Uterus (tissue), 4 donors: ENCODE measurements around the gene SP140L. TPM values are rescaled to one million over a fixed set of nuclear protein-coding genes. Genes with fewer than 3 reads are reported as not detected.

Experiments used
- DNase-seq, 2 donors: peaks; one replicate each; pipeline ENCODE4 v3.0.0-alpha.2; 2019 to 2020
- H3K27ac ChIP-seq, 2 donors: fragments of 200-600 bp; sonication (generic); 1 replicate in 1 of 2; 2 replicates in 1 of 2; pipeline ENCODE4 v1.5.1; 2016 to 2018
- H3K27me3 ChIP-seq, 2 donors: fragments of 200-600 bp; sonication (generic); one replicate each; pipeline ENCODE4 v1.5.1; 2018 to 2019; ENCODE audit warnings: control low read depth in 1 of 2
- H3K36me3 ChIP-seq, 2 donors: fragments of 200-600 bp; sonication (generic); one replicate each; pipeline ENCODE4 v1.5.1; 2019; ENCODE audit warnings: control low read depth in 1 of 2
- H3K4me1 ChIP-seq, 2 donors: fragments of 200-600 bp; sonication (generic); one replicate each; pipeline ENCODE4 v1.5.1; 2018 to 2019; ENCODE audit warnings: control low read depth in 1 of 2
- H3K4me3 ChIP-seq, 2 donors: fragments of 200-600 bp; sonication (generic); 1 replicate in 1 of 2; 2 replicates in 1 of 2; pipeline ENCODE4 v1.5.1; 2018 to 2019; ENCODE audit warnings: mild to moderate bottlenecking in 1 of 2
- H3K9me3 ChIP-seq, 2 donors: fragments of 200-600 bp; sonication (generic); one replicate each; pipeline ENCODE4 v1.5.1; 2019; ENCODE audit warnings: control low read depth in 1 of 2
- CTCF ChIP-seq, 4 experiments: fragments of 200-600 bp in 2 of 4; fragments of 450-650 bp in 2 of 4; sonication (generic) in 2 of 4; IDR thresholded peaks; one replicate each; pipeline ENCODE4 v1.5.1; 2016 to 2019; ENCODE audit warnings: antibody characterized with exemption in 4 of 4, mild to moderate bottlenecking in 2 of 4, moderate library complexity in 1 of 4
- POLR2A ChIP-seq, 2 donors: fragments of 450-650 bp; IDR thresholded peaks; one replicate each; pipeline ENCODE4 v1.6.1; 2016; ENCODE audit warnings: antibody characterized with exemption in 2 of 2, mild to moderate bottlenecking in 1 of 2, moderate library complexity in 1 of 2
- intact Hi-C: fragments of 100-400 bp; cut with DNase I; formaldehyde crosslinking; loops from one replicate; pipeline ENCODE4 v1.15.1; 2023; ENCODE audit warnings: low total_unique reads
- total RNA-seq, 4 donors: library from RNA; depleted of rRNA in 3 of 4; stranded (reverse); fragments of >200 nt in 3 of 4; gene quantifications; one replicate each; pipeline versions ENCODE4 v1.1.0 to v1.2.4, GENCODE V29; 2014 to 2023
- donor health status: DM: yes; HTN: yes; CAD: no.

SP140L gene
- total RNA-seq, 4 donors from 2014 or later = 7.5 to 21.6 (median 14.1) TPM

GRCh38 chr2:230346465-230346864 lies 19.5 kb downstream of the SP140L start:
- H3K27me3 ChIP-seq = no peaks in the 10 kb centered on the region
- no peak overlapping the region for H3K27ac ChIP-seq
- no peaks in the 10 kb centered on the region for H3K36me3 ChIP-seq
- H3K4me3 ChIP-seq = no peak overlapping the region
- TF ChIP-seq POLR2A (IDR thresholded peaks at IDR 0.05) (no peak), CTCF (IDR thresholded peaks at IDR 0.05) (no peak)
- intact Hi-C loops = no loop called here
- no peaks in the 10 kb centered on the region for H3K4me1 ChIP-seq
- H3K9me3 ChIP-seq = no peaks in the 10 kb centered on the region
- no peak for DNase-seq

- Histone ChIP-seq H3K4me1 (no peaks in the 10 kb centered on the region), H3K27me3 (no peaks in the 10 kb centered on the region), H3K27ac (no peak overlapping the region), H3K36me3 (no peaks in the 10 kb centered on the region), H3K9me3 (no peaks in the 10 kb centered on the region), H3K4me3 (no peak overlapping the region)
- no peak for DNase-seq
- no peak for TF ChIP-seq CTCF (IDR thresholded peaks at IDR 0.05)
- TF ChIP-seq POLR2A (IDR thresholded peaks at IDR 0.05) = no peak
- intact Hi-C loops = no loop called here
These were observed 20.0 kb downstream of the SP140L start for GRCh38 chr2:230346921-230347533.

DNA sequence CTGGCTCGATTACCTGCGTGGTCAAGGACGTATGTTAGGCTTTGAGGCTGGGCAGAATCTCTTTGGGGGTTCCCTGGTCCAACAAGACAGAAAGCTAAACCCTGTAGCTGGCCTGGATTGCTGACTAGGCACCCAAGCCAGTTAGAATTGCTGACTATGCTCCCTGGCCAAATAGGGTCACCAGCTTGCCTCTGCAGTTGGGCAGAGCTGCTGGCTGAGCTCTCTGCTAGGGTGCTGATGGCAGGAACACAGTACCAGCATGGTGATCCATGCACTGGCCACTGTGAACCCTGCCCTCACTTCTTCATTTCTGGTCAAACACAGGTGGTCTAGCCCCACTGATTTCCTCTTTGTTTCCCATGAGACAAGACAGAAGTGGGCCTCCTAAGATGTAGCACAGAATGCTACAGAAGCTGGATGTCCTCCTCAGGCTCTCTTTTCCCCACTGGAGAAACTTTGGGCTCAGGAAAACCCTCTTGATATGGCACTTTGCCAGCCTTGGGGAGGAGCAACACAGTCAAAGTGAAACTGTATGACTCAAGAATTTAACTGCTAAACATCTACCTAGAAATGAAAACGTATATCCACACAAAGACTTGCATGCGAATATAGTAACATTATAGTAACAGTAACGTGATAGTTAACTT lies 20.8 kb downstream of the SP140L start:
- no peaks in the 10 kb centered on the region for H3K4me1 ChIP-seq
- no peak overlapping the region for H3K4me3 ChIP-seq
- intact Hi-C loops = no loop called here
- H3K27me3 ChIP-seq = no peaks in the 10 kb centered on the region
- TF ChIP-seq POLR2A (IDR thresholded peaks at IDR 0.05) (no peak), CTCF (IDR thresholded peaks at IDR 0.05) (no peak)
- no peak for DNase-seq
- no peak overlapping the region for H3K27ac ChIP-seq
- H3K36me3 ChIP-seq = no peaks in the 10 kb centered on the region
- no peaks in the 10 kb centered on the region for H3K9me3 ChIP-seq

DNA sequence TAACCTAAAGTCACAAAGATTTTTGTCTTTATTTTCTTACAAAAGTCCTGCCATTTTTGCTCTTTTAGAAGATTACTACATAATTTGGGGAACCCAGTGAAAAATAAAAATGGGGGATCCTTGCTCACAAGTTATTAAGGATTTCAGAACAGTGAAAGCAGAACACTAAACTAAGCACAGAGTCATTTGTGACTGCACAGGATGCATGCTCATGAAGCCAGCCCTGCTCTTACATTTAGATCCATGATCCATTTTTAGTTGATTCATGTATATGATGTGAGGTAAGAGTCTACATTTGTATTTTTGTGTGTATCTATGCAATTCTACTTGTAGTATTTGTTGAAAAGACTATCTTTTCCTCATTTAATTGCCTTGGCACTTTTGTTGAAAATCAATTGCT lies 21.8 kb downstream of the SP140L start:
- DNase-seq = no peak
- H3K4me1 ChIP-seq = no peaks in the 10 kb centered on the region
- intact Hi-C loops = no loop called here

More for the DNA sequence above, 21.8 kb downstream of the SP140L start:
- H3K27me3 ChIP-seq = no peaks in the 10 kb centered on the region
- TF ChIP-seq CTCF (IDR thresholded peaks at IDR 0.05) (no peak), POLR2A (IDR thresholded peaks at IDR 0.05) (no peak)
- no peak overlapping the region for H3K4me3 ChIP-seq
- no peaks in the 10 kb centered on the region for H3K36me3 ChIP-seq
- H3K9me3 ChIP-seq = no peaks in the 10 kb centered on the region
- H3K27ac ChIP-seq = no peak overlapping the region
